HCT116 (cell line): Measurements from ENCODE around the gene IGLL5.

Experiments used
- ATF3 ChIP-seq: IDR thresholded peaks from 2 replicates; pipeline ENCODE4 v1.6.1; 2012
- CTCF ChIP-seq, 3 experiments: fragments of 200-600 bp in 1 of 3; sonication (generic) in 1 of 3; IDR thresholded peaks in 2 of 3; conservative IDR thresholded peaks in 1 of 3; 2 replicates each; pipeline ENCODE4 v1.5.1; 2012 to 2017; ENCODE audit warnings: low read depth in 2 of 3, low read length in 2 of 3, antibody characterized with exemption in 1 of 3, borderline replicate concordance in 1 of 3, control low read depth in 1 of 3, mild to moderate bottlenecking in 1 of 3, mixed read lengths in 1 of 3, mixed run types in 1 of 3, moderate library complexity in 1 of 3; ENCODE audit not compliant: insufficient read depth in 1 of 3
- ELF1 ChIP-seq: IDR thresholded peaks from 2 replicates; pipeline ENCODE4 v1.6.1; 2012; ENCODE audit warnings: low read depth, borderline replicate concordance
- EZH2 ChIP-seq: fragments of 200-600 bp; sonication (generic); IDR thresholded peaks from 2 replicates; pipeline ENCODE4 v1.6.1; 2017; ENCODE audit warnings: antibody characterized with exemption, mixed run types
- POLR2A ChIP-seq: IDR thresholded peaks from 2 replicates; pipeline ENCODE4 v1.7.0; 2011; ENCODE audit warnings: borderline replicate concordance; ENCODE audit not compliant: insufficient read depth, insufficient read length; ENCODE audit errors: extremely low read depth
- SRF ChIP-seq: IDR thresholded peaks from 2 replicates; pipeline ENCODE4 v1.6.1; 2012; ENCODE audit warnings: low read depth
- TCF7L2 ChIP-seq: IDR thresholded peaks from 2 replicates; pipeline ENCODE4 v1.7.0; 2011; ENCODE audit warnings: borderline replicate concordance, inconsistent platforms; ENCODE audit not compliant: insufficient read depth, insufficient read length; ENCODE audit errors: extremely low read depth
- YY1 ChIP-seq: IDR thresholded peaks from 2 replicates; pipeline ENCODE4 v1.6.1; 2011; ENCODE audit warnings: low read length, low read depth, moderate library complexity, mild to moderate bottlenecking; ENCODE audit not compliant: insufficient replicate concordance; ENCODE audit errors: extremely low read depth
- TF ChIP-seq, protein P1 (sequence below): IDR thresholded peaks from 2 replicates; pipeline ENCODE4 v1.6.1; 2012; ENCODE audit warnings: low read depth

DNA sequence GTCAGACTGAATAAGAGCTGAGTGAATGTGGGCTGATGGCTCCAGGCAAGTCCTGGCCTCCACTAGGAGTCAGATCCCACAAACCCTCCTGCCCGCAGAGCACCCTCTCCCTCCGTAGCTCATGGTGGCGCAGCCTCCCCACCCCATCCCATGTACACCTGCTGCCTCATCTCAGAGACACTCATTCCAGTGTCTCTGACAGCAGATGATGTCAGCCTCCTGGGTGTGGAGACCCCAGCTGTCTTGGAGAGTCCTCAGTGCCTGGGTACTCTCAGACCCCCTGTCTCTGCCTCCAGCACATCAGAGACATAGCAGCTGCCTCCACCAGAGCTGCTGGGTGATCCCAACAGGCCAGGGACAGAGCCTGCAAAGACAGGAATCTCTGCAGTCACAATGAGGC is 9.5 kb downstream of the IGLL5 start:
- TF ChIP-seq CTCF (IDR thresholded peaks at IDR 0.05 in 2 of 3, conservative IDR thresholded peaks at IDR 0.05 in 1 of 3; ENCODE audit: borderline replicate concordance in 1 of 3, insufficient read depth in 1 of 3, low read depth in 2 of 3, low read length in 2 of 3) (no peak), TCF7L2 (no peak), EZH2 (no peak), POLR2A (no peak), SRF (no peak), YY1 (no peak), ATF3 (no peak), ELF1 (no peak)
- TF ChIP-seq, protein P1, sequence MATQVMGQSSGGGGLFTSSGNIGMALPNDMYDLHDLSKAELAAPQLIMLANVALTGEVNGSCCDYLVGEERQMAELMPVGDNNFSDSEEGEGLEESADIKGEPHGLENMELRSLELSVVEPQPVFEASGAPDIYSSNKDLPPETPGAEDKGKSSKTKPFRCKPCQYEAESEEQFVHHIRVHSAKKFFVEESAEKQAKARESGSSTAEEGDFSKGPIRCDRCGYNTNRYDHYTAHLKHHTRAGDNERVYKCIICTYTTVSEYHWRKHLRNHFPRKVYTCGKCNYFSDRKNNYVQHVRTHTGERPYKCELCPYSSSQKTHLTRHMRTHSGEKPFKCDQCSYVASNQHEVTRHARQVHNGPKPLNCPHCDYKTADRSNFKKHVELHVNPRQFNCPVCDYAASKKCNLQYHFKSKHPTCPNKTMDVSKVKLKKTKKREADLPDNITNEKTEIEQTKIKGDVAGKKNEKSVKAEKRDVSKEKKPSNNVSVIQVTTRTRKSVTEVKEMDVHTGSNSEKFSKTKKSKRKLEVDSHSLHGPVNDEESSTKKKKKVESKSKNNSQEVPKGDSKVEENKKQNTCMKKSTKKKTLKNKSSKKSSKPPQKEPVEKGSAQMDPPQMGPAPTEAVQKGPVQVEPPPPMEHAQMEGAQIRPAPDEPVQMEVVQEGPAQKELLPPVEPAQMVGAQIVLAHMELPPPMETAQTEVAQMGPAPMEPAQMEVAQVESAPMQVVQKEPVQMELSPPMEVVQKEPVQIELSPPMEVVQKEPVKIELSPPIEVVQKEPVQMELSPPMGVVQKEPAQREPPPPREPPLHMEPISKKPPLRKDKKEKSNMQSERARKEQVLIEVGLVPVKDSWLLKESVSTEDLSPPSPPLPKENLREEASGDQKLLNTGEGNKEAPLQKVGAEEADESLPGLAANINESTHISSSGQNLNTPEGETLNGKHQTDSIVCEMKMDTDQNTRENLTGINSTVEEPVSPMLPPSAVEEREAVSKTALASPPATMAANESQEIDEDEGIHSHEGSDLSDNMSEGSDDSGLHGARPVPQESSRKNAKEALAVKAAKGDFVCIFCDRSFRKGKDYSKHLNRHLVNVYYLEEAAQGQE: no peak
